WTC11 (cell line): ENCODE measurements around the gene TRABD2A.
"Not testable (repeated sequence)": the region's sequence is repeated elsewhere in the genome, so short reads cannot be mapped to it uniquely, and the experiment has no call there.

Experiments
- ATF3 ChIP-seq: sonication (generic); formaldehyde crosslinking; conservative IDR thresholded peaks from 2 replicates; pipeline ENCODE4 v1.8.1; 2022; ENCODE audit warnings: mild to moderate bottlenecking, missing genetic modification reagents
- CREB1 ChIP-seq: sonication (generic); formaldehyde crosslinking; IDR thresholded peaks from 2 replicates; pipeline ENCODE4 v1.8.0; 2023; ENCODE audit warnings: mild to moderate bottlenecking, missing genetic modification reagents
- CREM ChIP-seq: sonication (generic); formaldehyde crosslinking; IDR thresholded peaks from 2 replicates; pipeline ENCODE4 v1.8.1; 2022; ENCODE audit warnings: mild to moderate bottlenecking, missing genetic modification reagents, moderate library complexity
- CTCF ChIP-seq: fragments of 200-600 bp; IDR thresholded peaks from 2 replicates; pipeline ENCODE4 v1.8.0; 2022; ENCODE audit warnings: antibody characterized with exemption
- E2F5 ChIP-seq: sonication (generic); formaldehyde crosslinking; IDR thresholded peaks from 2 replicates; pipeline ENCODE4 v1.8.1; 2022; ENCODE audit warnings: mild to moderate bottlenecking, moderate library complexity, missing genetic modification reagents
- ETV6 ChIP-seq: sonication (generic); formaldehyde crosslinking; IDR thresholded peaks from 2 replicates; pipeline ENCODE4 v1.8.1; 2022; ENCODE audit warnings: mild to moderate bottlenecking, missing genetic modification reagents
- TEAD4 ChIP-seq: sonication (generic); formaldehyde crosslinking; IDR thresholded peaks from 2 replicates; pipeline ENCODE4 v1.8.0; 2022; ENCODE audit warnings: mild to moderate bottlenecking, missing genetic modification reagents
- ZNF121 ChIP-seq: sonication (generic); formaldehyde crosslinking; IDR thresholded peaks from 2 replicates; pipeline ENCODE4 v1.8.0; 2023; ENCODE audit warnings: missing genetic modification reagents

GRCh38 chr2:84917821-84918220, 36.9 kb upstream of the TRABD2A start:
- not testable (repeated sequence) for TF ChIP-seq ETV6 (CRISPR knock-in tag); CREM (CRISPR knock-in tag); ZNF121; CREB1; TEAD4; CTCF; ATF3; E2F5 (CRISPR knock-in tag)
